Middle frontal gyrus (tissue), 1 donor: ENCODE measurements around the gene GPR68.
"Not testable (repeated sequence)": the region's sequence is repeated elsewhere in the genome, so short reads cannot be mapped to it uniquely, and the experiment has no call there.

Experiments used
- DNase-seq: peaks from one replicate; pipeline ENCODE4 v3.0.0-alpha.2; 2015; ENCODE audit warnings: low spot score; ENCODE audit errors: extremely low spot score

Gene GPR68

GRCh38 chr14:91253795-91254323 lies 9.4 kb upstream of the GPR68 start:
- no peak for DNase-seq

- no peak for DNase-seq
These were observed 8.6 kb upstream of the GPR68 start for GRCh38 chr14:91252871-91253794.

DNA sequence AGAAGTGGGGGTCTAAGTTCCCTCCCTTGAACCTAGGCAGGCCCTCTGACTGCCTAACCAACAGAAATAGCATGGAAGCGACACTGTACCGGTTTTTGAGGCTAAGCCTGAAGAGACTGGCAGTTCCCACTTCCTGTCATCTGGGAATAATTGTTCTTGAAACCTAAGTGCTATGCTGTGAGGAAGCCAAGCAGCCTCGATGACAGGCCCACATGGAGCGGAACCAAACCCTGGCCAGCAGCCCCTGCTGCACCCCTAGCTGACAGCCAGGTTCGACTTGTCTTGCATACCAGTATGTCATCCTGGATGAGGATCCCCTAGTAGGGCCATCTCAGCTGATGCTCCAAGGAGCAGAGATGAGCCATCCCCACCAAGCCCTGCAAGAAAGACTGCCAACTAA lies 6.4 kb upstream of the GPR68 start:
- no peak for DNase-seq

DNA sequence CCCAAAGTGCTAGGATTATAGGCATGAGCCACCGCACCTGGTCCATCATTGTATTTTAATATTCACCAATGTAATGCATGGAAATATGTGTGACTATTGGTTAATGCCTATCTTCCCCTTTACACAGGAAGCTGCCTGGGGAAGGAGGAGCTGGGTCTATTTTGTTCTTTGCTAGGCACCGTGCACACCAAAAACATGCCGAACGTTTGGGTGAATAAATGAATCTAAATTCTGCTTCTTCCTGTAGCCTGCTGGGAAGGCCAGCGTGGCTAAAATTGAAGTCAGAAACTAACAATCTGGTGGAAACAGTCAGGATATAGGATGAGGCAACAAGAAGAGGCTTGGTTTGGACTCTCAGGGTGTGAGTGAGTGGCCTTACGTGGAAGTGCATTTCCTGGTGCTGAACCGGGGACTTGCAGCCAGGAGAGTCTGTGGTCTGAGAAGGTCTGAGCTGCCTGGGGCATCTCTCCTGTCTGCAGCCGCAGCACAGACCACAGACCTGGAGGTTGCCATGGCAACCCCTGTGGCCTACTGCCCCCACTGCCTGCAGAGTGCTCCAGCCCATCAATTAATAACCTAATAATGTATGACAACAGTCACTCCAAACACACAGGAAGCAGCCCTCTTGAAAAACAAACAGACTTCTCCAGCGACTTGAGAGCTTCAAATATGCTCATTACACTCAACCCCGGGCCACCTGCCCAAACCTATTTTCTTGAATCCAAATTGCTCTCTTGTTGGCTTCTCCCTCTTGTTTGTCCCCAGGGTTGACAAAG lies 5.5 kb upstream of the GPR68 start:
- DNase-seq, result no peak

- no peak for DNase-seq
These were observed 1.7 kb upstream of the GPR68 start for GRCh38 chr14:91246051-91246852.

DNA sequence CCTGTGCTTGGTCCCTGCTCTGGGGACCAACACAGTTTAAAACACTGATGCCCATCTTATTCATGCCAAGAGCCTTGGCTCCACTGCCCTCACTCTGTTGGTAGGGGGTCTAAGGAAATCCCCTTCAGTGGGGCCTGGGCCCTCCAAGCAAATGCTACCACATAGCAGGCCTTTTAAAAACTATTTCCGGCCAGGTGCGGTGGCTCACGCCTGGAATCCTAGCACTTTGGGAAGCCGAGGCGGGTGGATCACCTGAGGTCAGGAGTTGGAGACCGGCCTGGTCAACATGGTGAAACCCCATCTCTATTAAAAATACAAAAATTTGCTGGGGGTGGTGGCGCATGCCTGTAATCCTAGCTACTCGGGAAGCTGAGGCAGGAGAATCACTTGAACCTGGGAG lies 1.1 kb upstream of the GPR68 start:
- not testable (repeated sequence) for DNase-seq

GRCh38 chr14:91245029-91245428 lies 525 bp upstream of the GPR68 start:
- no peak for DNase-seq

DNA sequence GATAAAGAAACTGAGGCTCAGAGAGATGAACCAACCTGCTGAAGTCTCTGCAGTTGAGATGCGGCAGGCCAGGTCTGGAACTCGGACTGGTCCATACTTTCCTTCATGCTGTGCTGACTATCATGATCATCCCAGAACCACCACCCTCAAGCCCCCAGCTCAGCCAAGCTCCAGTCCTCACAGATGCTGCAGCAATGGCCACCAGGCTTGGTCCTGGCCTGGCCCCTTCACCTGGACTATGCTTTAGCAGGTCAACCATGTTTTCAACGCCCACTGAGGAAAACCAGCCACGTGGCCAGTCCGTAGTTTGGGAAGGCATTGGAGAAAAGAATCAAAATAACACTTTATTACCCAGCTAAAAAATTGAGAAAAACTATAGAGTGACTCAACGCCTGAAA lies 1.4 kb downstream of the GPR68 start:
- DNase-seq, result no peak

DNA sequence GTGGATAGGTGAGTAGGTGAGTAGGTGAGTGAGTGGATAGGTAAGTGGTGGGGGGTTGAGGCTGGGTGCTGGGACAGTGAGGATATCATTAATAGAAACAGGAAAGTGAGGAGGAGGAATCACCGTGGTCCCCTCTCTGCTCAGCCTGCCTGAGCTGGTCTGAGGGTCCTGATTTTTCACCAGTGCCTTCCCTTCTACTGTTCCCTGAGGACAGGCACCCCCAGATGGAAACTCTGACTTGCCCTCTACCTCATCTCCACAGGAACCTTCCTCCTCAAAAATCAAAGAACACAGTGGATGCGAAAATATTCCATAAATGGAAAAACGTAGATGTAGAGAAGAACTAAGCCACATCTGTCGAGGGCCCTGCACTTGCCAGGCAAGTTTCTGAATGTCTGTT lies 1.9 kb downstream of the GPR68 start:
- no peak for DNase-seq

GRCh38 chr14:91241863-91242262 lies 2.6 kb downstream of the GPR68 start:
- DNase-seq, result no peak

GRCh38 chr14:91238661-91239060 lies 5.8 kb downstream of the GPR68 start:
- no peak for DNase-seq

DNA sequence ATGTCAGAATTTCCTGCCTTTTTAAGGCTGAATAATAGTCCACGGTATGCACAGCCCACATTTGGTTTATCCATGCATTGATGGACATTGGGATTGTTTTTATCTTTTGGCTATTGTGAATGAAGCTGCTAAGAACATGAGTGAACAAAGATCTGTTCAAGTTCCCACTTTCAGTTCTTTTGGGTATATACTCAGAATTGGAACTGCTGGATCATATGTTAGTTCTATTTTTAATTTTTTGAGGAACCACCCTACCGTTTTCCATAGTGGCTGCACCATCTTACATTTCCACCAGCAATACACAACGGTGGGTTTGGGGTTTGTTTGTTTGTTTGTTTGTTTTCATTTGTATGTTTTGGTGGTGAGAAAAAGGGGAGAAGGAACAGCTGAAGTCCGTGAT lies 6.4 kb downstream of the GPR68 start:
- DNase-seq, result no peak

GRCh38 chr14:91237219-91237618 lies 7.3 kb downstream of the GPR68 start:
- DNase-seq, result no peak

DNA sequence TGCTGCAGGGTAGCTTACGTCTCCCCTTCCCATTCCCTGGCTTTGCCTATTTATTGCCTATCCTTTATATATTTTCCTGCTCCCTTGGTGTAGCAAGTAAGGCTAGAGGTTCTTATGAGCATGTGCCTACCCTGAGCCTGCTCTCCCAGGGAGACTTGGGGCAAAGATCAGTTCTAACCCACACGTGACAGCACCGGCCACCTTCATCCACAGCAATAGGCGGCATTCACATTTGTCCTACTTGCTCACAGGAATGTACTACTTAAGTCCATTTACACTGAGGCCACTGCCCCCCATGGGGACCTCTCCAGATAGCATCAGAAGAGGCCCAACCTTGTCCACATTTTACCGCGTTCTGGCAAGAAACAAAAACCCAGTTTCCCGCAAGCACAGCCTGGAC lies 8.7 kb downstream of the GPR68 start:
- DNase-seq, result no peak

- DNase-seq, result no peak
These were observed 9.8 kb downstream of the GPR68 start for GRCh38 chr14:91234791-91235114.

DNA sequence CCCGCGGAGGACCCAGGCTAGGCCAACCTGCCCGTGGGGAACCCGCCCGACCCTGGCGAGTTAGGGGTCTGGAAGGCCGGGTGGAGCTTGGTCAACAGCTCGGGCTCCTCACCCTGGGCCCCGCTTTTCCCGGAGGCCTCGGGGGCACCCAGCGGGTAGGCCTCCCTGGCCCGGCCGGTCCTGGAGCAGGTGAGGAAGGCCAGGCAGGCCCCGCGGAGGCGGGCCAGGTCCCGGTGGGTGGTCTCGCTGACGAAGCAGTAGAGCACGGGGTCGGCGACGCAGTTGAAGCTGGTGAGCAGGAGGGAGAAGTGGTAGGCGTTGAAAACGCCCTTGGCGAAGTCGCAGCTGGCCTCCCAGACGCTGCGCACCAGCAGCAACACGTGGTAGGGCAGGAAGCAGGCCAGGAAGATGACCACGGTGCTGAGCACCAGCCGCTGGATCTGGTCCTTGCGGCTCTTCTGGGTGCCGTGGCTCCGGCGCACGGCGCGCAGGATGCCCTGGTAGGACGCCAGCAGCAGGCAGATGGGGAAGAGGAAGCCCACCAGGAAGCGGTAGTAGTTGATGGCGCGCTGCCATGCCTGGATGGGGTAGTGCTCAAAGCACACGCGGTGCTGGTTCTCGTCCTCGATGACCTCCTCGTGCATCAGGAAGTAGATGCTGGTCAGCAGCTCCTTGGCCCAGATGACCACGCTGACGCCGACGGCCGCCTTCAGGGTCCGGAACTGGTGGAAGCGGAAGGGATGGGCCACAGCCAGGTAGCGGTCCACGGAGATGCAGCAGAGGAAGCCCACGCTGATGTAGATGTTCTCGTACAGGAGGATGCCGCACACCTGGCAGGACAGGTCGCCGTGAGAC lies 10.3 kb downstream of the GPR68 start:
- DNase-seq, result no peak

- DNase-seq, result no peak
These were observed 11.9 kb downstream of the GPR68 start for GRCh38 chr14:91232603-91233002.

- DNase-seq, result no peak
These were observed 12.5 kb downstream of the GPR68 start for GRCh38 chr14:91232052-91232451.

DNA sequence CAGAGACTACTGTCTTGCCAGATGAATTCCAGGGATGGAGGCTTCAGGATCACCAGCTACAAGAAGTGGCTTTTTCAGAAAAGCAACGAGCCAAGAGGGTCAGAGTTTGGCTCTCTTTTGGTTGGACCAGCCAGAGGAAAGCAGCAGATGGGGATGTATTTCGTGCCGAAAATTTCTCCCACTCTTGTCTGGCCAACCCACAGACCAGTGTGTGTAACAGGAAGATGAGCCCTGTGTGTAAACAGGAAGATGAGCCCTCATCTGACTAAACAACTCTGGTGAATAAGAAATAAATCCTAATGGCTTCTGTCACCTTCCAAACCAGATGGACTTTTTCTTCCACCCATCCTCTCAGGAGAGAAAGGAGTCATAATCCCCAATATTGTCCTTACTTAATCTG lies 13.1 kb downstream of the GPR68 start:
- no peak for DNase-seq

- DNase-seq, result no peak
These were observed 14.0 kb downstream of the GPR68 start for GRCh38 chr14:91230397-91231035.
